ENCODE results near the gene PRDM16. TPM values are rescaled to one million over a fixed set of nuclear protein-coding genes. Genes with fewer than 3 reads are reported as not detected.

The PRDM16 gene
- total RNA-seq, 1 donor from 2014 or later, result 21.4 TPM

DNA sequence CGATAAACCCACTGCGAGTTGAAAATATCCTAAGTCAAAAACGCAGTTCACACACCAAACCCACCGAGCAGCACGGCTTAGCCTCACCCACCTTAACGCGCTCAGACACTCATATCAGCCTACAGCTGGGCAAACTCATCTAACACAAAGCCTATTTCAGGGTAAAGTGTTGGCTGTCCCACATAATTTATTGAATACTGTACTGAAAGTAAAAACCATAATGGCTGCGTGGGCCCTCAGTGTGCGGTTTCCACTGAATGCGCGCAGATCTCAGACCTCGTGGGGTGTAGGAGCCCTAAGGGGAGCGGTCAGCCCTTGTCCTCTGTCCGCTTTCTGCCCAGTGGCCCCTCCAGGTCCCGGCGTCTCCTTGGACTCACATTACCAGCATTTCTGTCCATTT, 227.8 kb downstream of the PRDM16 start:
- Mint-ChIP-seq H3K4me3 (ENCODE audit: unreplicated experiment) (no peak overlapping the region), H3K9me3 (ENCODE audit: unreplicated experiment) (no peaks in the 10 kb centered on the region), H3K4me1 (ENCODE audit: unreplicated experiment) (no peaks in the 10 kb centered on the region), H3K36me3 (ENCODE audit: low read depth, unreplicated experiment) (no peaks in the 10 kb centered on the region), H3K27ac (ENCODE audit: unreplicated experiment) (peak overlapping the region; percentile 30), H3K27me3 (ENCODE audit: unreplicated experiment) (peaks cover 15% of the 10 kb centered on the region)
- TF ChIP-seq, protein P1, sequence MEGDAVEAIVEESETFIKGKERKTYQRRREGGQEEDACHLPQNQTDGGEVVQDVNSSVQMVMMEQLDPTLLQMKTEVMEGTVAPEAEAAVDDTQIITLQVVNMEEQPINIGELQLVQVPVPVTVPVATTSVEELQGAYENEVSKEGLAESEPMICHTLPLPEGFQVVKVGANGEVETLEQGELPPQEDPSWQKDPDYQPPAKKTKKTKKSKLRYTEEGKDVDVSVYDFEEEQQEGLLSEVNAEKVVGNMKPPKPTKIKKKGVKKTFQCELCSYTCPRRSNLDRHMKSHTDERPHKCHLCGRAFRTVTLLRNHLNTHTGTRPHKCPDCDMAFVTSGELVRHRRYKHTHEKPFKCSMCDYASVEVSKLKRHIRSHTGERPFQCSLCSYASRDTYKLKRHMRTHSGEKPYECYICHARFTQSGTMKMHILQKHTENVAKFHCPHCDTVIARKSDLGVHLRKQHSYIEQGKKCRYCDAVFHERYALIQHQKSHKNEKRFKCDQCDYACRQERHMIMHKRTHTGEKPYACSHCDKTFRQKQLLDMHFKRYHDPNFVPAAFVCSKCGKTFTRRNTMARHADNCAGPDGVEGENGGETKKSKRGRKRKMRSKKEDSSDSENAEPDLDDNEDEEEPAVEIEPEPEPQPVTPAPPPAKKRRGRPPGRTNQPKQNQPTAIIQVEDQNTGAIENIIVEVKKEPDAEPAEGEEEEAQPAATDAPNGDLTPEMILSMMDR (IDR thresholded peaks at IDR 0.05; ENCODE audit: unreplicated experiment), result no peak
- no peak for DNase-seq (ENCODE audit: low spot score)

DNA sequence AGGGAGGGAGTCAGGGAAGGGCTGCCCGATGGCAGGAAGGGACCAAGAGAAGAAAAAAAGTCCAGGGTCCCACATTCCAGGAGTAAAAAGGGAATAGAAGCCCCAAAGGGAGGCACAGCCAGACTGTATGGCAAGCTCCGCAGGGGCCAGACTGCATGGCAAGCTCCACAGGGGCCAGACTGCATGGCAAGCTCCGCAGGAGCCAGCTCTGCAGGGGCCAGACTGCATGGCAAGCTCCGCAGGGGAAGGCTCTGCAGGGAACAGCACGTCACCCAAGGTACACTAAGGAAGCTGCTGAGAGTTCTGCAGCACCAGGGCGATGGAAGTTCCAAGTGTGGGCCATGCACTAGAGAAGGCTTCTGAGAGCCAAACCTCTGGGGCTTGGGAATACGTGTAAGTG, 228.8 kb downstream of the PRDM16 start:
- H3K4me1 Mint-ChIP-seq (ENCODE audit: unreplicated experiment), result no peaks in the 10 kb centered on the region
- no peaks in the 10 kb centered on the region for H3K9me3 Mint-ChIP-seq (ENCODE audit: unreplicated experiment)
- H3K27me3 Mint-ChIP-seq (ENCODE audit: unreplicated experiment), result peaks cover 15% of the 10 kb centered on the region
- TF ChIP-seq, protein P1 (IDR thresholded peaks at IDR 0.05; ENCODE audit: unreplicated experiment), result no peak
- H3K36me3 Mint-ChIP-seq (ENCODE audit: low read depth, unreplicated experiment), result no peaks in the 10 kb centered on the region
- H3K27ac Mint-ChIP-seq (ENCODE audit: unreplicated experiment), result no peak overlapping the region
- no peak overlapping the region for H3K4me3 Mint-ChIP-seq (ENCODE audit: unreplicated experiment)
- no peak for DNase-seq (ENCODE audit: low spot score)

- DNase-seq (ENCODE audit: low spot score), result no peak
- Mint-ChIP-seq H3K27me3 (ENCODE audit: unreplicated experiment) (peaks cover 15% of the 10 kb centered on the region), H3K4me3 (ENCODE audit: unreplicated experiment) (no peak overlapping the region), H3K9me3 (ENCODE audit: unreplicated experiment) (no peaks in the 10 kb centered on the region), H3K36me3 (ENCODE audit: low read depth, unreplicated experiment) (no peaks in the 10 kb centered on the region), H3K4me1 (ENCODE audit: unreplicated experiment) (no peaks in the 10 kb centered on the region), H3K27ac (ENCODE audit: unreplicated experiment) (no peak overlapping the region)
- TF ChIP-seq, protein P1 (IDR thresholded peaks at IDR 0.05; ENCODE audit: unreplicated experiment), result no peak
Observed at GRCh38 chr1:3298197-3298596, 229.2 kb downstream of the PRDM16 start.

DNA sequence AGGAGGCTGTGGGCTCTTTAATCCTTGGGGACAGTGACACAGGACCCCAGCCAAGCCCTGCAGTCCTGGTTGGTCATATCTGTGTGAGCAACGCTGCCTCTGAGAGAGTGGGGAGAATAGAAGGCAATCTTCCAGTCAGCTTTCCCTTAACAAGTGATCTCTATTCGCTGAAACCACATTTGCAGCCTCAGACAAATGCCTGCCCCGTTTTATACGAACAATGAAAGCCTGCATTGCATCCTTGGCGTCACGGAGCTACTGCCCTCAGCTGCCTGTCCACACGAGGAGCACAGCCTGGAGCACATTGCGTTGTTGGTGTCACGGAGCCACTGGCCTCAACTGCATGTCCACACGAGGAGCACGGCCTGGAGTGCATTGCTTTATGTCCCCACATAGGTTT, 235.2 kb downstream of the PRDM16 start:
- Mint-ChIP-seq H3K9me3 (ENCODE audit: unreplicated experiment) (no peaks in the 10 kb centered on the region), H3K27ac (ENCODE audit: unreplicated experiment) (no peak overlapping the region), H3K4me3 (ENCODE audit: unreplicated experiment) (no peak overlapping the region), H3K36me3 (ENCODE audit: low read depth, unreplicated experiment) (no peaks in the 10 kb centered on the region), H3K4me1 (ENCODE audit: unreplicated experiment) (no peaks in the 10 kb centered on the region), H3K27me3 (ENCODE audit: unreplicated experiment) (peaks cover 5% of the 10 kb centered on the region)
- no peak for DNase-seq (ENCODE audit: low spot score)
- TF ChIP-seq, protein P1 (IDR thresholded peaks at IDR 0.05; ENCODE audit: unreplicated experiment), result no peak

GRCh38 chr1:3304692-3305091, 235.7 kb downstream of the PRDM16 start:
- Mint-ChIP-seq H3K27ac (ENCODE audit: unreplicated experiment) (no peak overlapping the region), H3K9me3 (ENCODE audit: unreplicated experiment) (no peaks in the 10 kb centered on the region), H3K4me3 (ENCODE audit: unreplicated experiment) (no peak overlapping the region), H3K36me3 (ENCODE audit: low read depth, unreplicated experiment) (no peaks in the 10 kb centered on the region), H3K27me3 (ENCODE audit: unreplicated experiment) (peaks cover 5% of the 10 kb centered on the region), H3K4me1 (ENCODE audit: unreplicated experiment) (no peaks in the 10 kb centered on the region)
- no peak for DNase-seq (ENCODE audit: low spot score)
- TF ChIP-seq, protein P1 (IDR thresholded peaks at IDR 0.05; ENCODE audit: unreplicated experiment), result no peak
